Lower leg skin (tissue), 3 donors: ENCODE data around the gene PGA5.
"Not testable (repeated sequence)": the region's sequence is repeated elsewhere in the genome, so short reads cannot be mapped to it uniquely, and the experiment has no call there.

Experiments
- POLR2A ChIP-seq, 2 donors: fragments of 450-650 bp; IDR thresholded peaks; one replicate each; pipeline ENCODE4 v1.6.1; 2016 to 2017; ENCODE audit warnings: antibody characterized with exemption in 2 of 2, mild to moderate bottlenecking in 1 of 2, moderate library complexity in 1 of 2
- TF ChIP-seq, protein P1 (sequence below), 3 donors: fragments of 450-650 bp; IDR thresholded peaks; one replicate each; pipeline ENCODE4 v1.5.1; 2016; ENCODE audit warnings: antibody characterized with exemption in 3 of 3, mild to moderate bottlenecking in 3 of 3, moderate library complexity in 2 of 3

GRCh38 chr11:61245284-61245964 is 4.4 kb downstream of the PGA5 start:
- TF ChIP-seq POLR2A (IDR thresholded peaks at IDR 0.05) = not testable (repeated sequence)
- TF ChIP-seq, protein P1, sequence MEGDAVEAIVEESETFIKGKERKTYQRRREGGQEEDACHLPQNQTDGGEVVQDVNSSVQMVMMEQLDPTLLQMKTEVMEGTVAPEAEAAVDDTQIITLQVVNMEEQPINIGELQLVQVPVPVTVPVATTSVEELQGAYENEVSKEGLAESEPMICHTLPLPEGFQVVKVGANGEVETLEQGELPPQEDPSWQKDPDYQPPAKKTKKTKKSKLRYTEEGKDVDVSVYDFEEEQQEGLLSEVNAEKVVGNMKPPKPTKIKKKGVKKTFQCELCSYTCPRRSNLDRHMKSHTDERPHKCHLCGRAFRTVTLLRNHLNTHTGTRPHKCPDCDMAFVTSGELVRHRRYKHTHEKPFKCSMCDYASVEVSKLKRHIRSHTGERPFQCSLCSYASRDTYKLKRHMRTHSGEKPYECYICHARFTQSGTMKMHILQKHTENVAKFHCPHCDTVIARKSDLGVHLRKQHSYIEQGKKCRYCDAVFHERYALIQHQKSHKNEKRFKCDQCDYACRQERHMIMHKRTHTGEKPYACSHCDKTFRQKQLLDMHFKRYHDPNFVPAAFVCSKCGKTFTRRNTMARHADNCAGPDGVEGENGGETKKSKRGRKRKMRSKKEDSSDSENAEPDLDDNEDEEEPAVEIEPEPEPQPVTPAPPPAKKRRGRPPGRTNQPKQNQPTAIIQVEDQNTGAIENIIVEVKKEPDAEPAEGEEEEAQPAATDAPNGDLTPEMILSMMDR (IDR thresholded peaks at IDR 0.05) = not testable (repeated sequence)
